SK-N-SH (cell line): ENCODE results near the gene ARHGEF1.

Experiments used
- MXI1 ChIP-seq: IDR thresholded peaks from 2 replicates; pipeline ENCODE4 v1.6.1; 2012; ENCODE audit warnings: mild to moderate bottlenecking, low read depth, low read length, improper control_type of control experiment
- RAD21 ChIP-seq: IDR thresholded peaks from 2 replicates; pipeline ENCODE4 v1.6.1; 2012; ENCODE audit warnings: mild to moderate bottlenecking, low read length
- TF ChIP-seq, protein P1 (sequence below): fragments of 200-600 bp; sonication (generic); IDR thresholded peaks from 2 replicates; pipeline ENCODE4 v1.6.1; 2017; ENCODE audit warnings: antibody characterized with exemption, mild to moderate bottlenecking, moderate library complexity

DNA sequence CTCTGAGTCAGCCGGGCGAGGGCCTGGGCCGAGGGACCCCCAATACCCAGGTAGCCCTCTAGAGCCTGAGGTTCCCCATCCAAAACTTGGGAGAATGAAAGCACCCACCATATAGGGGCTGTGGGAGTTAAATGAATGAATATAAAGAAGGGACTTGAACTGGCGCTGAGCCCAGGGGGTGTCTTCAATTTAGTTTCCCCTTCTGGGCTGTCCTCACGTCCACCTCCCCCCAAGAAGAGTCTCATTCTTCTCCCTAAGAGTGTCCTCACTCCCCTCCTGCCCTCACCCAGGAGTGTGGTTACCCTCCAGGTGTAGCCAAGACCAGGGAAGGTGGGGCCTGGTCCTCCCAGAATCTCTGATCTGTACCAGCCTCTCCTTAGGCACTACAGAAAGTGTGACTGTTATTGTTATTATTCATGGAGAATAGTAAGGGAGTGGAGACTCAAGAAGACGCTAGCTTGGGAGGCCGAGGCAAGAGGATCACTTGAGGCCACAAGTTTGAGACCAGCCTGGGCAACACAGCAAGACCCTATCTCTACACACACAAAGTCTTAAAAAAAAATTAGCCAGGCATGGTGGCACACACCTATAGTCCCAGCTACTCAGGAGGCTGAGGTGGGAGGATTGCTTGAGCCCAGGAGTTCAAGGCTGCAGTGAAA lies 3.2 kb upstream of the ARHGEF1 start:
- TF ChIP-seq RAD21 (no peak), MXI1 (no peak)
- TF ChIP-seq, protein P1, sequence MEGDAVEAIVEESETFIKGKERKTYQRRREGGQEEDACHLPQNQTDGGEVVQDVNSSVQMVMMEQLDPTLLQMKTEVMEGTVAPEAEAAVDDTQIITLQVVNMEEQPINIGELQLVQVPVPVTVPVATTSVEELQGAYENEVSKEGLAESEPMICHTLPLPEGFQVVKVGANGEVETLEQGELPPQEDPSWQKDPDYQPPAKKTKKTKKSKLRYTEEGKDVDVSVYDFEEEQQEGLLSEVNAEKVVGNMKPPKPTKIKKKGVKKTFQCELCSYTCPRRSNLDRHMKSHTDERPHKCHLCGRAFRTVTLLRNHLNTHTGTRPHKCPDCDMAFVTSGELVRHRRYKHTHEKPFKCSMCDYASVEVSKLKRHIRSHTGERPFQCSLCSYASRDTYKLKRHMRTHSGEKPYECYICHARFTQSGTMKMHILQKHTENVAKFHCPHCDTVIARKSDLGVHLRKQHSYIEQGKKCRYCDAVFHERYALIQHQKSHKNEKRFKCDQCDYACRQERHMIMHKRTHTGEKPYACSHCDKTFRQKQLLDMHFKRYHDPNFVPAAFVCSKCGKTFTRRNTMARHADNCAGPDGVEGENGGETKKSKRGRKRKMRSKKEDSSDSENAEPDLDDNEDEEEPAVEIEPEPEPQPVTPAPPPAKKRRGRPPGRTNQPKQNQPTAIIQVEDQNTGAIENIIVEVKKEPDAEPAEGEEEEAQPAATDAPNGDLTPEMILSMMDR, result no peak
